Measurements from ENCODE around the gene CCDC190. TPM values are rescaled to one million over a fixed set of nuclear protein-coding genes. Genes with fewer than 3 reads are reported as not detected.

The CCDC190 gene
- total and polyA plus RNA-seq, 2 experiments from 2014 or later, result not detected

- TF ChIP-seq EZH2phosphoT487 (IDR thresholded peaks at IDR 0.05; ENCODE audit: unreplicated experiment) (no peak), NANOG (IDR thresholded peaks at IDR 0.05; ENCODE audit: borderline replicate concordance) (no peak), EZH2 (IDR thresholded peaks at IDR 0.05; ENCODE audit: low read depth, unreplicated experiment) (no peak), ZNF331 (CRISPR knock-in tag; IDR thresholded peaks at IDR 0.05; ENCODE audit: low read depth) (no peak), ZNF114 (CRISPR knock-in tag; IDR thresholded peaks at IDR 0.05) (no peak), POLR2AphosphoS5 (IDR thresholded peaks at IDR 0.05; ENCODE audit: low read depth) (no peak)
Observed at GRCh38 chr1:162904579-162904978, 43.6 kb upstream of the CCDC190 start (continued).

- no peaks in the 10 kb centered on the region for H3K36me3 Mint-ChIP-seq (ENCODE audit: low read depth)
- H3K36me3 ChIP-seq (ENCODE audit: insufficient read depth), result no peaks in the 10 kb centered on the region
- H3K4me1 ChIP-seq (ENCODE audit: insufficient read depth), result no peaks in the 10 kb centered on the region
- H2AFZ ChIP-seq, result no peak overlapping the region; the same call in 1 of the 2 replicates
- no peak overlapping the region for H3K4me2 ChIP-seq
- H3K27ac ChIP-seq (ENCODE audit: low read depth), result no peak overlapping the region
- no peak overlapping the region for H3K4me3 ChIP-seq
- no peak overlapping the region for H3K4me3 Mint-ChIP-seq
- no peak for ATAC-seq
- no peaks in the 10 kb centered on the region for H4K20me1 ChIP-seq (replicated peaks; ENCODE audit: insufficient read depth)
- H3K79me2 ChIP-seq (replicated peaks; ENCODE audit: insufficient read depth), result no peaks in the 10 kb centered on the region
- no peak for DNase-seq (ENCODE audit: low spot score)
- no peaks in the 10 kb centered on the region for H3K9me3 Mint-ChIP-seq
- peaks cover 7% of the 10 kb centered on the region; the same call in 2 of the 3 replicates for H3K4me1 Mint-ChIP-seq
- no peaks in the 10 kb centered on the region for H3K27me3 Mint-ChIP-seq (ENCODE audit: insufficient read depth, low read depth, poor library complexity)
- no peaks in the 10 kb centered on the region for H3K9me2 ChIP-seq (ENCODE audit: insufficient read depth)
- no peaks in the 10 kb centered on the region for H3F3A ChIP-seq (replicated peaks; ENCODE audit: low read depth)
- no peaks in the 10 kb centered on the region for H3K27me3 ChIP-seq (ENCODE audit: insufficient read depth)
- TF ChIP-seq NANOG (IDR thresholded peaks at IDR 0.05; ENCODE audit: borderline replicate concordance) (no peak), ETS1 (IDR thresholded peaks at IDR 0.05) (no peak), REST (IDR thresholded peaks at IDR 0.05; ENCODE audit: unreplicated experiment) (no peak)
- H3K27ac Mint-ChIP-seq, result no peak overlapping the region
Observed at GRCh38 chr1:162904023-162904422, 43.0 kb upstream of the CCDC190 start.

GRCh38 chr1:162903246-162903645 is 42.3 kb upstream of the CCDC190 start:
- no peak overlapping the region for H3K4me3 Mint-ChIP-seq
- Histone ChIP-seq H3K4me3 (no peak overlapping the region), H3K4me1 (ENCODE audit: insufficient read depth) (no peaks in the 10 kb centered on the region), H4K20me1 (replicated peaks; ENCODE audit: insufficient read depth) (no peaks in the 10 kb centered on the region), H2AFZ (peak overlapping the region; percentile 70), H3K27me3 (ENCODE audit: insufficient read depth) (no peaks in the 10 kb centered on the region), H3K27ac (ENCODE audit: low read depth) (no peak overlapping the region), H3K4me2 (no peak overlapping the region), H3K36me3 (ENCODE audit: insufficient read depth) (no peaks in the 10 kb centered on the region), H3F3A (replicated peaks; ENCODE audit: low read depth) (no peaks in the 10 kb centered on the region), H3K79me2 (replicated peaks; ENCODE audit: insufficient read depth) (no peaks in the 10 kb centered on the region), H3K9me2 (ENCODE audit: insufficient read depth) (no peaks in the 10 kb centered on the region)
- H3K4me1 Mint-ChIP-seq, result peaks cover 7% of the 10 kb centered on the region; the same call in 2 of the 3 replicates
- peak; percentile 82 for ATAC-seq
- TF ChIP-seq CREB1 (CRISPR knock-in tag; IDR thresholded peaks at IDR 0.05; ENCODE audit: low read depth), result no peak
- H3K27me3 Mint-ChIP-seq (ENCODE audit: insufficient read depth, low read depth, poor library complexity), result no peaks in the 10 kb centered on the region
- no peaks in the 10 kb centered on the region for H3K36me3 Mint-ChIP-seq (ENCODE audit: low read depth)
- H3K27ac Mint-ChIP-seq, result no peak overlapping the region
- no peaks in the 10 kb centered on the region for H3K9me3 Mint-ChIP-seq
- no peak for DNase-seq (ENCODE audit: low spot score)
